ENCODE results near the gene SMIM14.
"Not testable (repeated sequence)": the region's sequence is repeated elsewhere in the genome, so short reads cannot be mapped to it uniquely, and the experiment has no call there.

The SMIM14 gene

DNA sequence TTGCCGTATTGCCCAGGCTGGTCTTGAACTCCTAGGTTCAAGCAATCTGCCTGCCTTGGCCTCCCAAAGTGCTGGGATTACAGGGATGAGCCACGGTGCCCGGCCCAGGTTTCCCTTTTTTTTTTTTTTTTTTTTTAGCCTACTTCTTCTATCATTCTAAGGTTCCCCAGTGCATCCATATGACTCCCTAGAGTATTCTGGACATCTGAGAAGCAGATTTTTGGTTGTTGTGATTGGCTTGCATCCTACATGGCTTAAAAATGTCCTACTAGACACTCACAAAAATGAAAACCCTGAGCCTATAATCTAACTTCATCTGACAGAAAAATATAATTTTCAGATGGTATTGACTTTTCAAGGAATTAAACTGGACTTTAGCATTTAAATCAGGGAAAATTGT lies 41.7 kb downstream of the SMIM14 start:
- no peak for DNase-seq (ENCODE audit: low spot score)

DNA sequence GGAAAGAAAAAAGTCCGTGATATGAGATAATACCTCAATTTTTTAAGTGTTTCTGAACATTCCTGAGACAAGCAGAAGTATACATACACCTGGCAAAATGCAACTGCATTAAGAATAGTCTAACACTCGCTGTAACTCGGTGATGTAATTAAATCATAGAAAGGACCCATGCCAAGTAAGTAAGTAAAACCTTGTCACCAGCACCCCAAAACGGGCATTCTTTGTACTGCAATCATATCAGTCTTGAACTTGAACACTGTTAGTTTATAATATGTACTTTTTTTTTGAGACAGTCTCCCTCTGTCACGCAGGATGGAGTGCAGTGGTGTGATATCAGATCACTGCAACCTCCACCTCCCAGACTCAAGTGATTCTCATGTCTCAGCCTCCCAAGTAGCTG lies 47.4 kb downstream of the SMIM14 start:
- no peak for DNase-seq (ENCODE audit: low spot score)

- DNase-seq (ENCODE audit: low spot score) = peak; percentile 18
Observed at GRCh38 chr4:39587881-39588280, 50.8 kb downstream of the SMIM14 start.

- DNase-seq (ENCODE audit: low spot score) = no peak
Observed at GRCh38 chr4:39574946-39575345, 63.7 kb downstream of the SMIM14 start.

DNA sequence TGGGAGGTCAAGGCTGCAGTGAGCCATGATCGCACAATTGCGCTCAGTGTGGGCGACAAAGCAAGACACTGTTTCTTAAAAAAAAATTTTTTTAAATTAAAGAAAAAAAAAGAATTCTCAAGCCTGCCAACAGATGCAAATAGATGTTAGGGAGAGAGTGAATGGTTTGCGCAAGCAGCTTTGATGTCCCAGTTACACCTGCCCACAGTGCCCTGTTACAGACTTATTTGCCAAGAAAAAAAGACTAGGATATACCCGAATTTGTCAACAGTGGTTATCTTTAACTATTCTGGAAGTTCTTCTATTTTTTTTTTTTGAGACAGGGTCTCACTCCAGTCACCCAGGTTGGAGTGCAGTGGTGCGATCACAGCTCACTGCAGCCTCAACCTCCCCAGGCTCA lies 67.2 kb downstream of the SMIM14 start:
- DNase-seq (ENCODE audit: low spot score) = no peak

DNA sequence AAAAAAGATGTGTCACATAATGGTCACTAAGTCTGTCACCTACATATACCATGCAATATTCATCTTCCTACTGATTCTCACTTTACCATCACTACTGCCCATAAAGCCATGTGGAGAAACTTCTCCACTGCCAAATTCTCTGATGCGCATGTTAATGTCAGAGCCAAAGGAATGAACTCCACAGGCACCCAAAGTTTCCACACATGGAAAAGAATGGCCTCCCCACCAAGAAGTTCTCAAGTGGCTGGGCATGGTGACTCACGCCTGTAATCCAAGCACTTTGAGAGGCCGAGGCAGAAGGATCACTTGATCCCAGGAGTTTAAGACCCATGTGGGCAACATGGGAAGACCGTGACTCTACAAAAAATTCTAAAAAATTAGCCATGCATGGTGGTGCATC lies 67.6 kb downstream of the SMIM14 start:
- no peak for DNase-seq (ENCODE audit: low spot score)

DNA sequence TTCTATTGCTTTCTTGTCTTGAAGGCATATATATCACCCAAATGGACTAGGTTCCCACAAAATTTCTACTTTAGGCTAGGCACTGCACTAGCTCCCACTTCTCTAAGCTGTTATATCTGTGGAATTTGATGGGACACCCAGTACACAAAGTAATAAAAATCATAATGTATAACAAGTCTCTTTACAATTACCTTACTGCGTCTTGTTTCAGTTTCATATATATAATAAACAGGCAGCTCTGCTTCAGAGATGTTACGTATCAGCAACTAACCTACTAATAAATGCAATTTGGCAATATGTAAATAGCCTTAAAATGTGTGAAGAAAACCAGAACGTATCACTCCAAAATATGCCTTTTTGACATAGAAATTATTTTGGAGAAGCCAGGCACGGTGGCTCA lies 69.5 kb downstream of the SMIM14 start:
- DNase-seq (ENCODE audit: low spot score) = no peak

GRCh38 chr4:39568805-39569204 lies 69.9 kb downstream of the SMIM14 start:
- no peak for DNase-seq (ENCODE audit: low spot score)

DNA sequence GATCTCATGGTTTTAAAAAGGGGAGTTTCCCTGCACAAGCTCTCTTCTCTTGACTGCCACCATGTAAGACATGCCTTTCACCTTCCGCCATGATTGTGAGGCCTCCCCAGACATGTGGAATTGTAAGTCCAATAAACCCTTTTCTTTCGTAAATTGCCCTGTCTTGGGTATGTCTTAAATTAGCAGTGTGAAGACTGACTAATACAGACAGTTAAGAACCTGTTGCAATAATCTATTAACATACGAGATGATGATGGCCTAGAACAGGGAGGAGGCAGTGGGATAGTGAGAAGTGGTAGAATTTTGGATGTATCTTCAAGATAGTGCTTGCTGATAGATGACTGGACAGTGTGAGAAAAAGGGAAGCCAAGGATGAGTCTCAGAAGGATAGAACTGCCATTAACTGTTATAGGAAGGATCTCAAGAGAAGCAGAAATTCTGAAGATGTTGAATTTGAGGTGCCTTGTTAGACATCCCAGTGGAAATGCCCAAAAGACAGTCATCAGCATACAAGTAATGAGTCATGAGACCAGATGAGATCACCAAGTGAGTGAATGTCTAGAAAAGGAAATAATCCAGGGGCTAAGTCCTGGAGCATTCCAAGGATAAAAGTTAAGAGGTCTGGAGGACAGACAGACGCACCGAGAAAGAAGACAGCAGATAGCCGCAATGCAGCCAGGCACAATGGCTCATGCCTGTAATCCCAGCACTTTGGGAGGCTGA lies 72.6 kb downstream of the SMIM14 start:
- peak; percentile 86 for DNase-seq (ENCODE audit: low spot score)

DNA sequence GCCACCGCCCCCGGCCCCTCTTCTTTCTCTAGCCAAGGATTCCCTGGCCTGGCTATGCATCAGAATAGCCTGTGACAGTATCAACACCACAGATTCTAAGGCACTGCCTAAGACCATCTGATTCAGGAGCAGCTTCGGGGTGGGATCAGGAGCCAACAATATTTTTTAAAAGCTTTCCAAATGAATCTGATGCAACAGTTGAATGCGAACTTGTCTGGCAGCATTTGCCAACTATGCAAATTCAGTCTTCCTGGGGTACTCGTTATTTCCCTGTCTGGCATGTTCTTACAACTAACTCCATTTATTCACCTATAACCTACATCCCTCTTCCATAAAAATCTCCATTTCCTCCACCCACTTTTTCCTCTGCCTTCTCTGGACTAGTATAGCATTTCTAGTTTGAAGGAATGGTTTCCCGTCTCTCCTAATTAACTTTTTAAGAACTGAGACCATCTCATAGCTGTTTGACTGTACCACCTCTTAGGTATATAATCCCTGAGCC lies 75.3 kb downstream of the SMIM14 start:
- DNase-seq (ENCODE audit: low spot score) = no peak

GRCh38 chr4:39562792-39563191 lies 75.9 kb downstream of the SMIM14 start:
- DNase-seq (ENCODE audit: low spot score) = no peak

DNA sequence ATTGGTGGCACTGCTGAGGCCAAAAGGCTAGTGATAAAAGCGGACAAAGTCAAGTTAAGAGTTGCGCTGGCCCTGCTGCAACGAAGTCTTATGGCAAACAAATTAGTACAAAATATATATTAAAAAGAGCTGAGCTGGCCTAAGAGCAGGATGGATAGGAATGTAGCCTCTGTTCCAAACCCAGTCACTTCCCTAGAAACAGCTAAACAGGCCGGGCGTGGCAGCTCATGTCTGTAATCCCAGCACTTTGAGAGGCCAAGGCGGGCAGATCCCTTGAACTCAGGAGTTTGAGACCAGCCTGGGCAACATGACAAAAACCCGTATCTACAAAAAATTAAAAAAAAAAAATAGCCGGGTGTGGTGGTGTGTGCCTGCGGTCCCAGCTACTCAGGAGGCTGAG lies 79.0 kb downstream of the SMIM14 start:
- DNase-seq (ENCODE audit: low spot score) = no peak

GRCh38 chr4:39555472-39555871 lies 83.2 kb downstream of the SMIM14 start:
- DNase-seq (ENCODE audit: low spot score) = no peak

DNA sequence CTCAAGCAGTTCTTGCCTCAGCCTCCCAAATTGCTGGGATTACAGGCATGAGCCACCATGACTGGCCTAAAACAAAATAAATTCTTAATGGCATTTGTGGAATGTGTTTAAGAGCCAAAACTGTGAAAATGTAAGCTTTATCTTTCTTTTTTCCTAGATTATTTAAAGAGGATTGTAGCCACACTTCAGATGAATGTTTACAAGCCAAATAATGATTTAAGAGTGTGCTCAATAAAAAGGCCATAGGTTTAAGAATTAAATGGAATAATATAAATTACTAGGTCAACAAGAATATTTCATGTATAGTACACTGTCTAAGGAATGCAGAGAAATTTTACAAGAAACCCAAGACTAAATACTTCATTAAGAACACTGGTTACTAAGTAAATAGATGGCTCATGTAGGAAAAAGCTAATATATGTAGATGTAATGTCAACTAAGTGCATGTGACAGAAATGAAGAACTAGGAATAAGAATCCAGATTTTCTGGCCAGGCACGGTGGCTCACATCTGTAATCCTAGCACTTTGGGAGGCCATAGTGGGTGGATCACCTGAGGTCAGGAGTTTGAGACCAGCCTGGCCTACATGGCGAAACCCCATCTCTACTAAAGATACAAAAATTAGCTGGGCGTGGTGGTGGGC lies 90.1 kb downstream of the SMIM14 start:
- DNase-seq (ENCODE audit: low spot score) = peak; percentile 9

DNA sequence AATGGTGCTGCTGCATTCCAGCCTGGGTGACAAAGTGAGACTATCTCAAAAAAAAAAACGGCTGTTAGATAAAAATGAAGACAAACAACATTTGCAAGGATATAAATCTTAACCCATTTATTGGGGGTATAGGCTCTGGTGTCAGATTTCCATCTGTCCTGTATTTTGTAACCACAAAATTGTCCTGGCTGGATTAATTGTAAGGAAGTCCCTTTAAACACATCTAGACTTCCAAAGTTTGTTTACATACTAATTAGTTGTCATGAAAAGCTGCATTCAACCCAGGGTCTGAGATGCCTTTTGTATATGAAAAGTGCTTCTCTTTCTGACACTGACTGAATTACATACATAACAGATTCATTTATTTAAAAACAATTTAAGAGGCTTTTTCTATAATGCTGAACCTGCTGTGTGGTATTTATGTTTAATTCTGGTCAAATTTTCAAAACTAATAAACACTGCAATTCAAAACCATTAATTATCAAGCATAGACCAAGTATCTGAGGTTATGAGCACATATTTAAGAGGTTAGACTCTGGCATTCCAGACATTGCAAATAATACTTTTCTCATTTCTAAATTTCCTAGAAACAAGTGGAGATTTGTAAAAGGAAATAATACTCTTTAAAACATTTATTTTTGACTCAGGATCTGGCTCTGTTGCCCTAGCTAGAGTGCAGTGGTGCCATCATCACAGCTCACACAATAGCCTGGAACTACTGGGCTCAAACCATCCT lies 93.9 kb downstream of the SMIM14 start:
- peak; percentile 15 for DNase-seq (ENCODE audit: low spot score)

- not testable (repeated sequence) for DNase-seq (ENCODE audit: low spot score)
Observed at GRCh38 chr4:39544080-39544479, 94.6 kb downstream of the SMIM14 start.

GRCh38 chr4:39543034-39543433 lies 95.6 kb downstream of the SMIM14 start:
- no peak for DNase-seq (ENCODE audit: low spot score)

- no peak for DNase-seq (ENCODE audit: low spot score)
Observed at GRCh38 chr4:39542611-39543012, 96.1 kb downstream of the SMIM14 start.

DNA sequence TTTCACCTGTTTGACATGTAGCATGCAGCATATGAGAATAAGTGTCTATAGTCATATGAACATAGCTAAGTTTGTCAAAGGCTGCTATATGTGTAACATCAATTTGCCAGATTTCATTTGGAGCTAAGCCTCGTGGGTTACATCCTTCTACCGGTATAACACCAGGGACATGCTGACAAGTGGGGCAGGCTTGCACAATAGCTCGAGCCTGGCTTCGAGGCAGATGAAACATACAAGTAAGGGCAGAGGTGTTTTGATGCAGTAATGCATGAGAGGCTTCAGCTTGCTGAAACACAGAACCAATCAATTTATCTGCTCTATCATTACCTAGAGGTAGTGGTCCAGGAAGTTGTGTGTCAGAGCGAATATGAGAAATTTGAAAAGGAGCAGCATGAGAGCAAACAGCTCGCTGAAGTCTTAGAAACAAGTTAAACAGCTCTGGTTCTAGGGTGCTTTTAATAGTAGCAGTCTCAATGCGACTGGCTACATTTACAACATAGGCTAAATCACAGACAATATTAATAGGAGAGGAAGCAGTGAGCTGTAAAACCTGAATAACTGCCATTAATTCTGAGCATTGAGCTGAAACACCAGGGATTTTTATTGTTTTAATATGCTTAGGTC lies 96.6 kb downstream of the SMIM14 start:
- no peak for DNase-seq (ENCODE audit: low spot score)

DNA sequence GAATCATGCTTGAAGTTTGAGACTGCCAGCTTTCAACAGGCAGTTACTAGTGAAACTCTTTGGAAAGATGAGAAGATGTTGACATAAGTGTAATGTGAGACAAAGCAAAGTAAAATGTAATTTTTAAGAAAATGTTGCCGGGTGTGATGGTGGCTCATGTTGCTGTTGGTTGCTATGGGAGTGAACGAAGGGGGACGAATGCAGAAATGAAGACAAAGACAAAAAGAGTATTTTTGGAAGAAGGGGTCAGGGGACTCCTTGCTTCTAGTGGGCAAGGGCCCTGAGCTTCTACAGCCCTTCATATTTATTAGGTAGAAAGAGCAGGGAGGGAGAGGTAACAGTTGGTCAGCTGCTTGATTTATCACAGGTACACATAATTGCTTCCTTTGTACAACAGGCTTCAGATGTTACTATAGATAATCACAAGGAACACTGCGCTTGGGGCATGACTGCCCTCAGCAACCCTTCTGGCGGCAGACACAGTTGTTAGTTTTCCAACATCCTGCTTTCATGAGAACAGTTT lies 99.5 kb downstream of the SMIM14 start:
- no peak for DNase-seq (ENCODE audit: low spot score)

GRCh38 chr4:39533541-39533940 lies 105.1 kb downstream of the SMIM14 start:
- DNase-seq (ENCODE audit: low spot score) = no peak

- DNase-seq (ENCODE audit: low spot score) = not testable (repeated sequence)
Observed at GRCh38 chr4:39532237-39532636, 106.4 kb downstream of the SMIM14 start.

Measured in AG08395 (cell line).